HepG2 (cell line): ENCODE measurements around the gene GRM7. TPM values are rescaled to one million over a fixed set of nuclear protein-coding genes. Genes with fewer than 3 reads are reported as not detected.

ENCODE experiments used
- ATAC-seq: fragments of 200-7000 bp; cut with Tn5 transposase; 3 replicates; pipeline ENCODE4 v1.9.1; 2020; ENCODE audit warnings: mild to moderate bottlenecking, moderate library complexity
- BruUV-seq: library from RNA; stranded (reverse); fragments of 400-500 nt; replicated peaks from 2 replicates; lab custom pipeline; 2021; lab: Mats Ljungman, UMichigan
- CTCF ChIA-PET: fragments of 300-600 bp; formaldehyde crosslinking; extraction: SDS; loops from one replicate; lab custom pipeline; 2021; ENCODE audit warnings: low total read pairs, inconsistent platforms, low intra/inter-chr PET ratio; lab: Yijun Ruan, JAX
- POLR2A ChIA-PET: fragments of 350-600 bp; sonication (Branson Sonifier 250); formaldehyde crosslinking; loops from one replicate; lab custom pipeline; 2020; ENCODE audit warnings: antibody characterized with exemption, inconsistent platforms; lab: Yijun Ruan, JAX
- DNase-seq: peaks from one replicate; pipeline ENCODE4 v3.0.0-alpha.2; 2015; ENCODE audit warnings: low spot score
- FAIRE-seq: peaks from 3 replicates; lab custom pipeline; 2011; peaks lifted over from hg19 to GRCh38; lab: Jason Lieb, UNC
- H2AFZ ChIP-seq: one replicate; pipeline ENCODE4 v1.6.1; 2011; ENCODE audit warnings: low read length, inconsistent platforms
- H3K27ac ChIP-seq: fragments of 300-600 bp; 3 replicates; pipeline ENCODE4 v1.8.0; 2011; ENCODE audit warnings: mixed run types, mild to moderate bottlenecking, mixed read lengths, low read length, inconsistent platforms; ENCODE audit not compliant: insufficient read depth; ENCODE audit errors: extremely low read length
- H3K27me3 ChIP-seq, 2 experiments: fragments of 200-600 bp in 1 of 2; 2 replicates in 1 of 2; 3 replicates in 1 of 2; pipeline versions ENCODE4 v1.6.0 to v1.8.0; 2011; ENCODE audit warnings: low read length in 2 of 2, mild to moderate bottlenecking in 2 of 2, moderate library complexity in 2 of 2, inconsistent platforms in 1 of 2; ENCODE audit not compliant: insufficient read depth in 2 of 2, control insufficient read depth in 1 of 2
- H3K36me3 ChIP-seq, 2 experiments: fragments of 200-600 bp in 1 of 2; replicated peaks in 1 of 2; 2 replicates in 1 of 2; 3 replicates in 1 of 2; pipeline versions ENCODE4 v1.5.1 to v1.8.0; 2011; ENCODE audit warnings: low read length in 2 of 2, inconsistent platforms in 1 of 2; ENCODE audit not compliant: insufficient read depth in 2 of 2, control insufficient read depth in 1 of 2
- H3K4me1 ChIP-seq: 2 replicates; pipeline ENCODE4 v1.5.1; 2012; ENCODE audit warnings: low read length, inconsistent platforms; ENCODE audit not compliant: insufficient read depth
- H3K4me2 ChIP-seq: 2 replicates; pipeline ENCODE4 v1.6.0; 2011; ENCODE audit warnings: low read depth, low read length, inconsistent platforms
- H3K4me3 ChIP-seq, 3 experiments: fragments of 200-600 bp in 1 of 3; sonication (generic), shearing (Covaris generic) in 1 of 3; replicated peaks in 1 of 3; 2 replicates each; pipeline ENCODE4 v1.5.1; 2011 to 2016; ENCODE audit warnings: low read length in 3 of 3, inconsistent platforms in 2 of 3, low read depth in 2 of 3, mild to moderate bottlenecking in 2 of 3, control low read depth in 1 of 3, mixed read lengths in 1 of 3; ENCODE audit not compliant: insufficient read depth in 1 of 3
- H3K79me2 ChIP-seq: one replicate; pipeline ENCODE4 v1.6.1; 2011; ENCODE audit warnings: low read length, inconsistent platforms; ENCODE audit not compliant: insufficient read depth
- H3K9ac ChIP-seq: 2 replicates; pipeline ENCODE4 v1.6.0; 2011; ENCODE audit warnings: mild to moderate bottlenecking, low read depth, low read length, inconsistent platforms; ENCODE audit not compliant: insufficient read depth
- H3K9me3 ChIP-seq: 2 replicates; pipeline ENCODE4 v1.5.1; 2012; ENCODE audit warnings: mild to moderate bottlenecking, low read length
- H4K20me1 ChIP-seq: 2 replicates; pipeline ENCODE4 v1.6.0; 2011; ENCODE audit warnings: inconsistent platforms, mild to moderate bottlenecking, low read length, moderate library complexity; ENCODE audit not compliant: insufficient read depth
- PCBP2 ChIP-seq: fragments of 200-400 bp; formaldehyde crosslinking; optimal IDR thresholded peaks from 2 replicates; pipeline ENCODE3; 2018; ENCODE audit warnings: low read length, low read depth; ENCODE audit not compliant: poor library complexity, severe bottlenecking
- ZBTB49 ChIP-seq: sonication (generic); formaldehyde crosslinking; IDR thresholded peaks from 2 replicates; pipeline ENCODE4 v1.4.0; 2020; ENCODE audit warnings: missing genetic modification reagents, borderline replicate concordance
- ZSCAN31 ChIP-seq: sonication (generic); formaldehyde crosslinking; IDR thresholded peaks from 2 replicates; pipeline ENCODE4 v1.5.0; 2020; ENCODE audit warnings: low read depth, mild to moderate bottlenecking, missing genetic modification reagents
- WGBS: methylation state at CpG from one replicate; pipeline ENCODE4 v1.1.6; 2017; ENCODE audit warnings: low lambda C conversion rate; 5-methylcytosine and 5-hydroxymethylcytosine counted together
- in situ Hi-C: cut with HindIII; loops from 2 replicates; pipeline ENCODE4 v1.10.0; 2017; ENCODE audit warnings: low pct_unique_long_range_greater_than_20kb; ENCODE audit not compliant: extremely low pct_ligation_motif_present
- intact Hi-C: fragments of 100-400 bp; cut with micrococcal nuclease; formaldehyde crosslinking; loops from one replicate; pipeline ENCODE4 v1.10.0; 2022; ENCODE audit not compliant: unreplicated experiment
- polyA plus RNA-seq, 8 experiments: library from polyadenylated mRNA; depleted of rRNA in 3 of 8; stranded (reverse) in 7 of 8; unstranded in 1 of 8; fragments of >200 nt; fragmentation: Illumina TruSeq in 4 of 8; extraction: Trizol in 4 of 8; gene quantifications; 2 replicates each; pipeline versions ENCODE4 v1.2.1 to v1.2.3, GENCODE V29; 2011 to 2016; ENCODE audit warnings: low read depth in 4 of 8, missing spikeins in 1 of 8, mixed read lengths in 1 of 8; ENCODE audit not compliant: insufficient read depth in 1 of 8
- total RNA-seq, 5 experiments: library from RNA; depleted of rRNA; stranded (reverse); fragments of >200 nt; fragmentation: Illumina TruSeq; extraction: Trizol; gene quantifications; 2 replicates each; pipeline ENCODE4 v1.2.3, GENCODE V29; 2016; ENCODE audit warnings: low read depth in 1 of 5

The GRM7 gene
- total and polyA plus RNA-seq, 2 of the 13 experiments (the other 11 are each of a cell fraction or from before 2014, with no cell fraction given) = not detected

DNA sequence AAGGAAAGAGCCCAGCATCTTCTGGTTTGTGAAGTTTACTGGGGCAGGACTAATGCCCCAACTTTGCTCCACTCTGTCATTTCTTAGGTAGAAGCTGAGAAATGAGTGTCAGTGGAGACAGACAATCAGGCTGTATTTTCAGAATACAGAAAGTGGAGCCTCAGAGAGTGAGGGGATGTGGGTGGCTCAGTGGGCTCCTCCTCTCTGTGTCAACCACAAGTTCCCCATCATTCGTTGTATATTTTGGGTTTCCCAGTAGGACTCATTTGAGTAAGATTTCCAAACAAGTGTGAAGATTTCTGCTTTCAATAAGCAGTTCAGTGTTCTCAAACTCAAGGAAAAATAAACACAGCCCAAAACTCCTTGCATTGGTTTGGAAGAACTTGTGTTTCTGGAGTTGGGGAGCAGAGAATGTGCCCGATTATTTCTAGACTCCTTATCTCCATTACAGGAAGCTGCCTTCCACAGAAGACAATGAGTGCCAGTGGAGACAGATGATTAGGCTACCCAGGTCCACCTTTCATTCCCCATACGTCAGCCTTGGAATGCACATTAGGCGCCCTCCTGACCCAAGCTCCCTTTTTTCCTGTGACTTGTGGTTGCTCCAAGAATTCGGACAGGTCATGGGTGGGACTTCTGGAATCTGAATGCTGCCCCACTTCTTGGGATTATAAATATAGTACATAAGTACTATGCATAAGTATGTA lies 848.6 kb downstream of the GRM7 start:
- DNase-seq = no peak
- CTCF ChIA-PET = no interaction called here
- FAIRE-seq = no peak

More for the DNA sequence above, 848.6 kb downstream of the GRM7 start:
- Histone ChIP-seq H3K4me3 (no peak overlapping the region), H2AFZ (no peak overlapping the region), H4K20me1 (no peaks in the 10 kb centered on the region), H3K4me1 (no peaks in the 10 kb centered on the region), H3K4me2 (no peak overlapping the region), H3K9ac (no peak overlapping the region), H3K9me3 (peaks cover 54% of the 10 kb centered on the region), H3K27ac (no peak overlapping the region), H3K36me3 (no peaks in the 10 kb centered on the region), H3K79me2 (no peaks in the 10 kb centered on the region), H3K27me3 (no peaks in the 10 kb centered on the region)
- intact Hi-C loops (no loop called here), in situ Hi-C loops (loop anchor here (25.0 kb wide), 1 partner anchor 103 kb away; no protein-coding TSS in a partner anchor)
- WGBS = 23% methylated on average over 5 of the region's 5 CpGs
- no peak for ATAC-seq
- TF ChIP-seq PCBP2 (no peak), ZSCAN31 (CRISPR knock-in tag) (no peak), ZBTB49 (CRISPR knock-in tag) (no peak)
- POLR2A ChIA-PET = no interaction called here
- BruUV-seq = no TSS peak
